ENCODE data around the gene C15orf40.
"Not testable (repeated sequence)": the region's sequence is repeated elsewhere in the genome, so short reads cannot be mapped to it uniquely, and the experiment has no call there.

Gene C15orf40

GRCh38 chr15:82950295-82950694, 61.1 kb downstream of the C15orf40 start:
- H3K4me1 Mint-ChIP-seq = no peaks in the 10 kb centered on the region
- H3K9me3 Mint-ChIP-seq = no peaks in the 10 kb centered on the region
- H3K4me3 Mint-ChIP-seq = no peak overlapping the region
- H3K36me3 Mint-ChIP-seq = no peaks in the 10 kb centered on the region
- DNase-seq (ENCODE audit: low spot score in 2 of 2) (no peak), ATAC-seq (no peak)
- no peak overlapping the region for H3K27ac Mint-ChIP-seq

- no peak for DNase-seq (ENCODE audit: low spot score in 2 of 2)
- Mint-ChIP-seq H3K4me3 (no peak overlapping the region), H3K27ac (no peak overlapping the region), H3K9me3 (no peaks in the 10 kb centered on the region), H3K4me1 (no peaks in the 10 kb centered on the region), H3K36me3 (no peaks in the 10 kb centered on the region)
- no peak for ATAC-seq
These were observed 65.2 kb downstream of the C15orf40 start for GRCh38 chr15:82946155-82946701.

DNA sequence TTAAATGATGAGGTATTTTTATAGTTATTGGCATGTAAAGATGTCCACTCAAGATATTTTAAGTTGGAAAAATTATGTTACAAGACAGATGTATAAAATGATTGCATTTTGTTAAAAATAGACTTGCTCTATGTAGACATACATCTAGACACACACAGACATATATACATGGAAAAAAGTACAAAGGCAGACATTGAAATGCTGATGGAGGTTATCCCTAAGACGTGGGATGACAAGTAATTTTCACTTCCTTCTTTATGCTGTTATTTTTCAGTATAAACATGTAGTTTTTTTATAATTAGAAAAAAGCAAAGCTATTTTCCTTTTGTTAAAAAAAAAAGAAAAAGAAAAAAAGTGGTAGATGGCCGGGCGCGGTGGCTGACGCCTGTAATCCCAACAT, 66.1 kb downstream of the C15orf40 start:
- no peak overlapping the region for H3K27ac Mint-ChIP-seq
- DNase-seq (ENCODE audit: low spot score in 2 of 2) (no peak), ATAC-seq (no peak)
- H3K36me3 Mint-ChIP-seq = no peaks in the 10 kb centered on the region
- H3K4me1 Mint-ChIP-seq = no peaks in the 10 kb centered on the region
- H3K4me3 Mint-ChIP-seq = no peak overlapping the region
- H3K9me3 Mint-ChIP-seq = no peaks in the 10 kb centered on the region

DNA sequence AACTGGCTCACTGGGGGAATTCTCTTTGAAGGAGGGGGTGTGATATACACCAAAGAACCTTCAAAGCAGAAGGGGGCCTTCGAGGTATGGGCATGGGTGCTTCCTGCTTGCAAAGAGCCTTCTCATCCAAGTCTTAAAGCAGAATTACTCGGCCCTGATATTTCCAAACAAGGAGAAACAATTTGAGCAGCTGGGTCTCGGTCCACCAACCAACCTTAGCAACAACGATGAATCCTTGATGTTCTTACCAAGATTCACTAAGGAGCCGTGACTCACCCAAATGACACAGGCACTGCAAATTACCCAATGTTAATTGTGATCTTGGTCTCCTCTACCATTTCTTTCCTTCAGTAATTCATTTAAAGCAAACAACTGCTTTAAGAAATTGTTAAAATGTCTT, 66.6 kb downstream of the C15orf40 start:
- Mint-ChIP-seq H3K9me3 (no peaks in the 10 kb centered on the region), H3K4me3 (no peak overlapping the region), H3K27ac (no peak overlapping the region), H3K36me3 (no peaks in the 10 kb centered on the region), H3K4me1 (no peaks in the 10 kb centered on the region)
- ATAC-seq = no peak
- DNase-seq (ENCODE audit: low spot score in 2 of 2) = no peak

DNA sequence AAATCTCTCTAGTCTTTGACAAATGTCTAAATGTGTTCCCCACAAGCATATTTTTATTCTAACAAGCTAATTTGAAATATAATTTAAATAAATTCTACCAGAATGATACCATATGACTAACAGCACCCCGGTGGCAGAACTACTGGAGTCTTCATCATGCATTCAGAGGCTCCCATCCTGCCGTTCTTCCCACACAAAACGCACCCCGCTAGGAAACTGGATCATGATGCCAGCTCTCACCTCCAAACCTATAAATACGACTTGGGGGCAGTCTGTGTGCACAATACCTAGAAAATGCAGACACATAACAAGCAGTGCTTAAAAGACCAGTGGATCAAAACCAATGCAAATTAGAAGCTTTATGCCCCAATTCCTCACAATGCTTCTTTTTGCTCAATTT, 67.4 kb downstream of the C15orf40 start:
- no peak for ATAC-seq
- no peak for DNase-seq (ENCODE audit: low spot score in 2 of 2)
- H3K4me3 Mint-ChIP-seq = no peak overlapping the region
- H3K27ac Mint-ChIP-seq = no peak overlapping the region
- no peaks in the 10 kb centered on the region for H3K36me3 Mint-ChIP-seq
- no peaks in the 10 kb centered on the region for H3K9me3 Mint-ChIP-seq
- H3K4me1 Mint-ChIP-seq = no peaks in the 10 kb centered on the region

- H3K9me3 Mint-ChIP-seq = no peaks in the 10 kb centered on the region
- H3K27ac Mint-ChIP-seq = no peak overlapping the region
- H3K36me3 Mint-ChIP-seq = no peaks in the 10 kb centered on the region
- no peak overlapping the region for H3K4me3 Mint-ChIP-seq
- no peaks in the 10 kb centered on the region for H3K4me1 Mint-ChIP-seq
- ATAC-seq = no peak
- DNase-seq (ENCODE audit: low spot score in 2 of 2) = no peak
These were observed 68.3 kb downstream of the C15orf40 start for GRCh38 chr15:82943176-82943575.

DNA sequence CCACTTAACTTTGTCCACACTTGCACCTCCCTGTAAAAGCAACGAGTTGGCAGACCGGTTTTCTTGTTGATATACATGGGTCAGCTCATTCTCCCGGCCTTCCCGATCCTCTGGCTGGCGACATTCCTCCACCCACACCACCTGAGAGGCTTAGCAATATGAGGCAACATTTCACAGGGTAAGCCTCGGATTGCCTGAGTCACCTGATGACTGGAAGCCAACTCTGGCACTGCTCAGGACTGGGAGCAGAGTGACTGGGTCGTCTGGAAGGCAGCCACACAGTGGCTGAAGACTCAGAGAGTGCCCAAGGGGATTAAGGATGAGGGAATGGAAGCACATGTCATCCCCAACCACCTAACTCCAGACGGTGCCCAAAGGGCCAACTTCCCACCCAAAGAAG, 68.7 kb downstream of the C15orf40 start:
- no peaks in the 10 kb centered on the region for H3K4me1 Mint-ChIP-seq
- H3K27ac Mint-ChIP-seq = no peak overlapping the region
- H3K4me3 Mint-ChIP-seq = no peak overlapping the region
- no peak for DNase-seq (ENCODE audit: low spot score in 2 of 2)
- no peaks in the 10 kb centered on the region for H3K9me3 Mint-ChIP-seq
- no peak for ATAC-seq
- H3K36me3 Mint-ChIP-seq = no peaks in the 10 kb centered on the region

DNA sequence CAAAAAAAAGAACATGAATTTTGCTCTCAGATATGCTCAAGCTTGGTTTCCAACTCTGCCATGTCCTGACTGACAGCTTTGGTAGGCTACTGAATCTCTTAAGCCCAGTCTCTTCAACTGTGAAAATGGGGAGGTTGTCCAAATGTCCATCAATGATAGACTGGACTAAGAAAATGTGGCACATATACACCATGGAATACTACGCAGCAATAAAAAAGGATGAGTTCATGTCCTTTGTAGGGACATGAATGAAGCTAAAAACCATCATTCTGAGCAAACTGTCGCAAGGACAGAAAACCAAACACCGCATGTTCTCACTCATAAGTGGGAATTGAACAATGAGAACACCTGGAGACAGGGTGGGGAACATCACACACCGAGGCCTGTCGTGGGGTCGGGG, 71.8 kb downstream of the C15orf40 start:
- DNase-seq (ENCODE audit: low spot score in 2 of 2) = not testable (repeated sequence)

More for the DNA sequence above, 71.8 kb downstream of the C15orf40 start:
- H3K9me3 Mint-ChIP-seq, H3K36me3 Mint-ChIP-seq, H3K4me3 Mint-ChIP-seq, ATAC-seq, H3K4me1 Mint-ChIP-seq, H3K27ac Mint-ChIP-seq: not testable (repeated sequence)

Measured in stimulated activated effector memory CD8-positive, alpha-beta T cell treated with anti-CD3 and anti-CD28 coated beads, Interleukin-12 subunit alpha, Interleukin-12 subunit beta, amount 100 ng/mL, for 72 hours (primary cell).